ENCODE data around the gene PACRG.

PACRG gene

GRCh38 chr6:163354085-163354484 is 626.3 kb downstream of the PACRG start:
- DNase-seq (ENCODE audit: low spot score), result no peak

DNA sequence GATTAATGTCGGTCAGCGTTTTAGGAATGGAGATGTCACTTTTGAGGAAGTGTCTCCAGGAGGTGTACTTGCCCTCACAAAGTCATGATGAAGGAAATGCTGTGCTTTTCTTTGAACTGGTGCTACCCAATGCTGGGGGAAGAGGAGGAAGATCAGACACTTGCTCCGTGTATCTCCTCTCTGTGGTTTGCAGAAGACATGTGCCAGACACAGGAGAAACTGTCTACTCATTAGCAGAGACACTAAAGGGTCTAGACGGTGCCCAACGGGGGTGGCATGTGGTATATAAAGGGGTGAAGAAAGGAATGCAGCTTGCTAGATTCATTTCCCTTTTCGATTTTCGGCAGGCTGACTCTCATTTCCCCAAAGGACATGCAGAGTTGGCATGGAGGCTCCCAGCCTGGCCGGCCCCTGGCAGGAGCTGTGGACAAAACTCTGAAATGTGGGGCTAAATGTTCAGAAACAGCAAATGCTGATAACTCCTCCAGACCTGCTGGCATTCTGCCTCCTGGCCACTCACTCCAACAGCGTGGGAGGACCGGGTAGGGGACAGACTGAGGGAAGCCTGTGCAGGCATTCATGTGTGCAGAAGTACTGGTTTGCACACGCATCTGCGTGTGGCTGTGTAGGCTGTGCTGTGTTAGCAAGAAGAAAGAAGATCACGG is 627.1 kb downstream of the PACRG start:
- DNase-seq (ENCODE audit: low spot score), result no peak

- no peak for DNase-seq (ENCODE audit: low spot score)
These were observed 627.7 kb downstream of the PACRG start for GRCh38 chr6:163355426-163355991.

GRCh38 chr6:163356324-163356723 is 628.5 kb downstream of the PACRG start:
- DNase-seq (ENCODE audit: low spot score), result no peak

DNA sequence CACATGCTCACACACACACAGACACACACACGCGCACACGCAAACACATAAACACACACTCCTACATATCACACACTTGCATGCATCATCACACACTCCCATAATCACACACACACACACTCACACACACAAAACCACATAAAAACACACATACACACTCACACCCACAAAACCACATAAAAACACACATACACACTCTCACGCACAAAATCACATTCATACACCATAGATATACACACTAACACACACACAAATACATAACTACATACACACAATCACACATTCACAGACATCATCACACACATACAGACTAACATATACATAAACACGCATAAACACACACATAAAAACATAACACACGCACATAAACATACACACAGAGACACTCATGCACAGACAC is 629.0 kb downstream of the PACRG start:
- no peak for DNase-seq (ENCODE audit: low spot score)

GRCh38 chr6:163364641-163365040 is 636.9 kb downstream of the PACRG start:
- DNase-seq (ENCODE audit: low spot score), result no peak

Measured in ecto neural progenitor cell (in vitro differentiated cells).